ENCODE data around the gene PVALEF. TPM values are rescaled to one million over a fixed set of nuclear protein-coding genes. Genes with fewer than 3 reads are reported as not detected.

The PVALEF gene

Small RNA genes lying within 50 kb of the gene (microRNA-seq; reads per million reads assigned to microRNA genes)
- not detected for gene MIR1250
- gene MIR3065 = not detected
- gene MIR338 = not detected
- not detected for gene MIR657
